Measurements from ENCODE around the gene ZBTB17. TPM values are rescaled to one million over a fixed set of nuclear protein-coding genes. Genes with fewer than 3 reads are reported as not detected.
"Not testable (repeated sequence)": the region's sequence is repeated elsewhere in the genome, so short reads cannot be mapped to it uniquely, and the experiment has no call there.

Gene ZBTB17
- total RNA-seq, 1 experiment from 2014 or later: 41.6 TPM

GRCh38 chr1:16005597-16005996 lies 29.7 kb upstream of the ZBTB17 start:
- no peak overlapping the region for H3K4me3 ChIP-seq (ENCODE audit: low read depth in 2 of 2, low read length in 2 of 2)
- no peaks in the 10 kb centered on the region for H3K4me1 ChIP-seq (ENCODE audit: control insufficient read depth, insufficient read depth, low read length)
- no peaks in the 10 kb centered on the region for H3K9me3 ChIP-seq (ENCODE audit: control insufficient read depth, insufficient read depth, low read depth, low read length)
- DNase-seq (ENCODE audit: low read depth, low spot score) (no peak), ATAC-seq (no peak)
- no TSS peak for BruUV-seq (replicated peaks)
- ChIA-PET CTCF (interaction anchor here (0.6 kb wide), 1 partner anchor 358 kb away, joined by 3 read pairs; no protein-coding TSS in a partner anchor), POLR2A (no interaction called here)
- H3K27ac ChIP-seq (ENCODE audit: low read length): no peak overlapping the region
- TF ChIP-seq REST (IDR thresholded peaks at IDR 0.05; ENCODE audit: insufficient read depth in 1 of 2, low read depth in 2 of 2, low read length in 1 of 2) (no peak), CTCF (IDR thresholded peaks at IDR 0.05) (no peak), TCF7L2 (IDR thresholded peaks at IDR 0.05; ENCODE audit: low read depth, low read length) (no peak), SIN3A (IDR thresholded peaks at IDR 0.05; ENCODE audit: borderline replicate concordance, insufficient read depth, low read depth, low read length) (no peak), POLR2AphosphoS5 (IDR thresholded peaks at IDR 0.05; ENCODE audit: low read depth, low read length) (no peak)
- in situ Hi-C loops (cut with HindIII; ENCODE audit: low pct_unique_long_range_greater_than_20kb, low sequenced_read_pairs): no loop called here
- no peaks in the 10 kb centered on the region; the same call in 1 of the 2 replicates for H3K27me3 ChIP-seq (ENCODE audit: control insufficient read depth, insufficient read depth, low read length)
- H3K36me3 ChIP-seq (ENCODE audit: control insufficient read depth, insufficient read depth, low read length): no peaks in the 10 kb centered on the region
- intact Hi-C loops (cut with micrococcal nuclease; ENCODE audit: unreplicated experiment): no loop called here

GRCh38 chr1:16001274-16001673 lies 25.4 kb upstream of the ZBTB17 start:
- intact Hi-C loops (cut with micrococcal nuclease; ENCODE audit: unreplicated experiment); CTCF ChIA-PET: not testable (repeated sequence)

GRCh38 chr1:15998929-15999328 lies 23.0 kb upstream of the ZBTB17 start:
- Histone ChIP-seq H3K27ac (ENCODE audit: low read length) (no peak overlapping the region), H3K4me1 (ENCODE audit: control insufficient read depth, insufficient read depth, low read length) (no peaks in the 10 kb centered on the region), H3K9me3 (ENCODE audit: control insufficient read depth, insufficient read depth, low read depth, low read length) (no peaks in the 10 kb centered on the region), H3K4me3 (ENCODE audit: low read depth in 2 of 2, low read length in 2 of 2) (no peak overlapping the region), H3K27me3 (ENCODE audit: control insufficient read depth, insufficient read depth, low read length) (no peaks in the 10 kb centered on the region; the same call in 1 of the 2 replicates), H3K36me3 (ENCODE audit: control insufficient read depth, insufficient read depth, low read length) (no peaks in the 10 kb centered on the region)
- no TSS peak for BruUV-seq (replicated peaks)
- in situ Hi-C loops (cut with HindIII; ENCODE audit: low pct_unique_long_range_greater_than_20kb, low sequenced_read_pairs): no loop called here
- POLR2A ChIA-PET: no interaction called here
- no peak for DNase-seq (ENCODE audit: low read depth, low spot score)
- ATAC-seq: no peak
- intact Hi-C loops (cut with micrococcal nuclease; ENCODE audit: unreplicated experiment): loop anchor here (10.0 kb wide), 1 partner anchor 204 kb away; no protein-coding TSS in a partner anchor
- CTCF ChIA-PET: no interaction called here
- TF ChIP-seq POLR2AphosphoS5 (IDR thresholded peaks at IDR 0.05; ENCODE audit: low read depth, low read length) (no peak), REST (IDR thresholded peaks at IDR 0.05; ENCODE audit: insufficient read depth in 1 of 2, low read depth in 2 of 2, low read length in 1 of 2) (no peak), SIN3A (IDR thresholded peaks at IDR 0.05; ENCODE audit: borderline replicate concordance, insufficient read depth, low read depth, low read length) (no peak), TCF7L2 (IDR thresholded peaks at IDR 0.05; ENCODE audit: low read depth, low read length) (no peak), CTCF (IDR thresholded peaks at IDR 0.05) (no peak)

More at GRCh38 chr1:16001274-16001673, 25.4 kb upstream of the ZBTB17 start:
- in situ Hi-C loops (cut with HindIII; ENCODE audit: low pct_unique_long_range_greater_than_20kb, low sequenced_read_pairs); BruUV-seq (replicated peaks); H3K27ac ChIP-seq (ENCODE audit: low read length); H3K27me3 ChIP-seq (ENCODE audit: control insufficient read depth, insufficient read depth, low read length); ATAC-seq; POLR2A ChIA-PET; H3K36me3 ChIP-seq (ENCODE audit: control insufficient read depth, insufficient read depth, low read length); H3K4me3 ChIP-seq (ENCODE audit: low read depth in 2 of 2, low read length in 2 of 2); H3K4me1 ChIP-seq (ENCODE audit: control insufficient read depth, insufficient read depth, low read length); DNase-seq (ENCODE audit: low read depth, low spot score); H3K9me3 ChIP-seq (ENCODE audit: control insufficient read depth, insufficient read depth, low read depth, low read length): not testable (repeated sequence)

All from Panc1 (cell line).